Peyer's patch (tissue), 4 donors: ENCODE results near the gene PRKACG.

Source experiments
- POLR2A ChIP-seq, 2 donors: fragments of 450-650 bp; IDR thresholded peaks; one replicate each; pipeline ENCODE4 v1.5.1; 2017; ENCODE audit warnings: antibody characterized with exemption in 2 of 2, mild to moderate bottlenecking in 2 of 2, moderate library complexity in 2 of 2
- TF ChIP-seq, protein P1 (sequence below), 6 experiments: fragments of 450-650 bp in 4 of 6; fragments of 200-600 bp in 2 of 6; sonication (generic) in 1 of 6; IDR thresholded peaks; one replicate each; pipeline ENCODE4 v1.5.1; 2017 to 2019; ENCODE audit warnings: antibody characterized with exemption in 6 of 6, mild to moderate bottlenecking in 3 of 6, moderate library complexity in 1 of 6

DNA sequence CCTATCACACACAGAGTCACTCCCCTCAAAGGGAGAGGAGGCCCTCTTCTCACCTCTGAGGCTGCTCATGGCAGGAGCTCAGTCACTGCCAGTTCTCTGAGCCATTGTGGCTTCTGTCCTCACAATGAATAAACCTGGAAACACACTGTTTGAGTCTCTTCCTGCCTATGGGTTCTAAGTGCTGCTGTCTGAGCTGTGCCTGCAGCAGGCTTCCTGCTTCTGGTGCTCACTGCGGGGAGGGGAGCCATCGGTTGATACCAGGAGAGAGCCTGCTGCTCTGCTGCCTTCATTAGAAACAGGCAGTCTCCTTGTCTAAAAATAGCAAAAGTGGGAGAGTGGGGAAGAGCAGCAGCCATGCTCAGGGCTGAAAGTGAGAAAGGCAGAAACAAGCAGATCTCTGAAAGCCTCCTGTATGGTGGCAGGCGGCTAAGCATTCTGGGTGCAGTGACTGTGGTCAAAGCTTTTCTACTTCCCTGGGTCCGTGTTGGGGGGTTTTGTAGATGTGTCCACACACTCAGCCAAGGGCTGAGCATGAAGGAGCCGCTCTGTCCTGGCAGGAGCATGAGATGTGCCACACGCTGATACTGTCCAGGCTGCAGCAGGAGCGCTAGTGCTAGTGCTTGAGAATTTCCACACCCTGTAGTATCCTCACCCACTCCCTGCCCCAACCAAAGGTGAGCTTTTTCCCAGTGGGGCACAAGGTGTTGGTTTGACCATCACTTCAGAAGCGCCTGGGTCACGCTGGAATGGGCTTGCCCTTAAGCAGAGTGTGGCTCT is 34.2 kb downstream of the PRKACG start:
- TF ChIP-seq, protein P1, sequence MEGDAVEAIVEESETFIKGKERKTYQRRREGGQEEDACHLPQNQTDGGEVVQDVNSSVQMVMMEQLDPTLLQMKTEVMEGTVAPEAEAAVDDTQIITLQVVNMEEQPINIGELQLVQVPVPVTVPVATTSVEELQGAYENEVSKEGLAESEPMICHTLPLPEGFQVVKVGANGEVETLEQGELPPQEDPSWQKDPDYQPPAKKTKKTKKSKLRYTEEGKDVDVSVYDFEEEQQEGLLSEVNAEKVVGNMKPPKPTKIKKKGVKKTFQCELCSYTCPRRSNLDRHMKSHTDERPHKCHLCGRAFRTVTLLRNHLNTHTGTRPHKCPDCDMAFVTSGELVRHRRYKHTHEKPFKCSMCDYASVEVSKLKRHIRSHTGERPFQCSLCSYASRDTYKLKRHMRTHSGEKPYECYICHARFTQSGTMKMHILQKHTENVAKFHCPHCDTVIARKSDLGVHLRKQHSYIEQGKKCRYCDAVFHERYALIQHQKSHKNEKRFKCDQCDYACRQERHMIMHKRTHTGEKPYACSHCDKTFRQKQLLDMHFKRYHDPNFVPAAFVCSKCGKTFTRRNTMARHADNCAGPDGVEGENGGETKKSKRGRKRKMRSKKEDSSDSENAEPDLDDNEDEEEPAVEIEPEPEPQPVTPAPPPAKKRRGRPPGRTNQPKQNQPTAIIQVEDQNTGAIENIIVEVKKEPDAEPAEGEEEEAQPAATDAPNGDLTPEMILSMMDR (IDR thresholded peaks at IDR 0.05): no peak
- TF ChIP-seq POLR2A (IDR thresholded peaks at IDR 0.05): no peak
